ENCODE measurements around the gene HTD2.
"Not testable (repeated sequence)": the region's sequence is repeated elsewhere in the genome, so short reads cannot be mapped to it uniquely, and the experiment has no call there.

The HTD2 gene

GRCh38 chr3:58305882-58306711, at the start of gene HTD2, which contains the start of gene RPP14:
TSS of gene HTD2 (plus strand) at chr3:58306520. CDS start at chr3:58317614, 11,094 bp downstream.
TSS of gene RPP14 (plus strand) at chr3:58306245. CDS start at chr3:58310330, 4,085 bp downstream.
- H3K27ac ChIP-seq: peak within 1 kb of the TSS; percentile 97
- TF ChIP-seq, protein P1, sequence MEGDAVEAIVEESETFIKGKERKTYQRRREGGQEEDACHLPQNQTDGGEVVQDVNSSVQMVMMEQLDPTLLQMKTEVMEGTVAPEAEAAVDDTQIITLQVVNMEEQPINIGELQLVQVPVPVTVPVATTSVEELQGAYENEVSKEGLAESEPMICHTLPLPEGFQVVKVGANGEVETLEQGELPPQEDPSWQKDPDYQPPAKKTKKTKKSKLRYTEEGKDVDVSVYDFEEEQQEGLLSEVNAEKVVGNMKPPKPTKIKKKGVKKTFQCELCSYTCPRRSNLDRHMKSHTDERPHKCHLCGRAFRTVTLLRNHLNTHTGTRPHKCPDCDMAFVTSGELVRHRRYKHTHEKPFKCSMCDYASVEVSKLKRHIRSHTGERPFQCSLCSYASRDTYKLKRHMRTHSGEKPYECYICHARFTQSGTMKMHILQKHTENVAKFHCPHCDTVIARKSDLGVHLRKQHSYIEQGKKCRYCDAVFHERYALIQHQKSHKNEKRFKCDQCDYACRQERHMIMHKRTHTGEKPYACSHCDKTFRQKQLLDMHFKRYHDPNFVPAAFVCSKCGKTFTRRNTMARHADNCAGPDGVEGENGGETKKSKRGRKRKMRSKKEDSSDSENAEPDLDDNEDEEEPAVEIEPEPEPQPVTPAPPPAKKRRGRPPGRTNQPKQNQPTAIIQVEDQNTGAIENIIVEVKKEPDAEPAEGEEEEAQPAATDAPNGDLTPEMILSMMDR (conservative IDR thresholded peaks at IDR 0.05): peak; percentile 99

DNA sequence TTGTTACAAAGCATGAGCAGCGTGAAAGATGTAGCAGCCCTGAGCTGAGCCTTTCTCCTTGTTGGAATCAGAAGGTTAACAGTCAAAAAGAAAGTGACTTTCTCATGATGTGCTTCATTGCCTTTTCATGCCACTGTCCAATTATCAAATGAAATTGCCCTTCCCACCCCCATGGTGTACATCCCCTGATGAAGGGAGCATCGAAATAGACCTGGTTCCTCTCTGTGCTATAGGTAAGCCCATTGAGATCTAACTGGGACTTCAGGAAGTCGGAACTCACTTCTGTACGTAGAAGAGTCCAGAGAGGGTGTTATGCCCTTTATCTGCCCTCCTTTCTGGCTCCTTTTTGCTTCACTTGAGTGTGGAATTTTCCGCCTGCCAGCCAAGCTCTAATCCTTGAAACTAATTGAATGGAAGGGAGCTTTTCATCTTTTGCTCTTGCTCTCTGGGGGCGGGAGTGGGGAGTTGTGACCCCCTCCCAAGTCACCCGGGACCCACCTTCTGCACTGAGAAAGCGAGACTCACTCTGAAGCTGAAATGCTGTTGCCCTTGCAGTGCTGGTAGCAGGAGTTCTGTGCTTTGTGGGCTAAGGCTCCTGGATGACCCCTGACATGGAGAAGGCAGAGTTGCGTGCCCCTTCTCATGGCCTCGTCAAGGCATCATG, 47.8 kb upstream of the HTD2 start:
- H3K27ac ChIP-seq: no peak overlapping the region
- TF ChIP-seq, protein P1 (conservative IDR thresholded peaks at IDR 0.05): no peak

DNA sequence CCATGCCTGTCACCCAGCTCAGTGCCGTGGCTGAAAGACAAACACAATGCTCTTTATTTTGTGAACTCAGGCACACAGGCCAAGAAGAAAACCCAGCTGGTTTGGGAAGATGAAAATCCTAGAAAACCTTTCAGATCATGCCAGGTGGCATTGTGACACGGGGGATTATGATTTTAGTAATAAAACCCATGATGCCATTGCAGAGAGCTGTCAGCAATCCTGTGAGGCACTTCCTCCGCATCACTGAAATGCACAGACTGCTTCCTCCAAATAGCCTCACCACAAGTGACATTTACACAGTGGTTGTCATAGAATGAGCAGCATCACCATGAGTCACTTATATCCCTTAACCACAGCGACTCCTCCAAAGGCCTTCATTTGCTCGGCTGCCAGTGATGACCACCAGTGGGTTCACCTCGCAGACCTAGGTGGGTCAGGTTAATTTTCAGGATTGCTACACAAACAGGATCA, 46.0 kb upstream of the HTD2 start:
- H3K27ac ChIP-seq: no peak overlapping the region
- TF ChIP-seq, protein P1 (conservative IDR thresholded peaks at IDR 0.05): no peak

GRCh38 chr3:58260733-58261132, 45.6 kb upstream of the HTD2 start:
- no peak overlapping the region for H3K27ac ChIP-seq
- TF ChIP-seq, protein P1 (conservative IDR thresholded peaks at IDR 0.05): no peak

GRCh38 chr3:58261954-58262666, 44.2 kb upstream of the HTD2 start:
- TF ChIP-seq, protein P1 (conservative IDR thresholded peaks at IDR 0.05): no peak

DNA sequence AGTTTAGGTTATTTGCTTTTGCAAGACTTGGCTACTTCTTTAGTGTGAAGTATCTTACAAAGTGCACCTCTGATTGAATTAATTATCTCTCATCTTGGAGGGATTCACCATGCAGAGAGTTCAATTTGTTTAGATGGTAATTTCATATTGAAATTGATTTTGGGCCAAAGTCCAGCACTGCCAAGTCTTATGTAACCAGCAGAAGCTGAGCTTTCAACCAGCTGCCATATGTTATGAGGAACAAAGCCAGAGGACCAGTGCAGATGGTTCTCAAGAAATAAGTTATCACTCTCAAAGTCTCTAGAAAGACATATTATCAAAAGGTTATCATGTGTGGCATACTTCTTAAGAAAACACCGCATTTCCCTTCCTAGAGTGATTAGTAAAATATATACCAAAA, 39.7 kb upstream of the HTD2 start:
- H3K27ac ChIP-seq: no peak overlapping the region
- TF ChIP-seq, protein P1 (conservative IDR thresholded peaks at IDR 0.05): no peak

More at GRCh38 chr3:58261954-58262666, 44.2 kb upstream of the HTD2 start:
- H3K27ac ChIP-seq: no peak overlapping the region

- H3K27ac ChIP-seq: not testable (repeated sequence)
Observed at GRCh38 chr3:58267543-58267942, 38.8 kb upstream of the HTD2 start.

Measured in VCaP (cell line).